CD4-positive, CD25-positive, alpha-beta regulatory T cell (primary cell): ENCODE data around the gene MYO16. TPM values are rescaled to one million over a fixed set of nuclear protein-coding genes. Genes with fewer than 3 reads are reported as not detected.

Experiments used
- ATAC-seq, 2 donors: fragments of 150-1000 bp; cut with Tn5 transposase; one replicate each; pipeline ENCODE4 v1.10.0; 2021; ENCODE audit warnings: low read depth in 2 of 2, moderate number of reproducible peaks in 2 of 2, moderate library complexity in 1 of 2
- DNase-seq, 3 donors: peaks; one replicate each; pipeline versions ENCODE4 v3.0.0 to v3.0.0-alpha.2; 2012 to 2022; ENCODE audit warnings: mixed read lengths in 1 of 3
- H3K27ac ChIP-seq: one replicate; pipeline ENCODE4 v1.7.0; 2013; ENCODE audit warnings: mild to moderate bottlenecking, low read length; ENCODE audit not compliant: insufficient read depth, poor library complexity, severe bottlenecking
- H3K27me3 ChIP-seq: one replicate; pipeline ENCODE4 v1.7.0; 2013; ENCODE audit warnings: low read length; ENCODE audit not compliant: control insufficient read depth, insufficient read depth
- H3K36me3 ChIP-seq: one replicate; pipeline ENCODE4 v1.7.0; 2013; ENCODE audit warnings: mild to moderate bottlenecking, low read length, moderate library complexity; ENCODE audit not compliant: control insufficient read depth, insufficient read depth
- H3K4me1 ChIP-seq: 2 replicates; pipeline ENCODE4 v1.7.0; 2013; ENCODE audit warnings: mild to moderate bottlenecking, low read length; ENCODE audit not compliant: insufficient read depth, control insufficient read depth, poor library complexity, severe bottlenecking
- H3K4me3 ChIP-seq: one replicate; pipeline ENCODE4 v1.7.0; 2013; ENCODE audit warnings: low read depth, mild to moderate bottlenecking, low read length, moderate library complexity
- H3K9me3 ChIP-seq, 2 experiments: 1 replicate in 1 of 2; 2 replicates in 1 of 2; pipeline ENCODE4 v1.7.0; 2013; ENCODE audit warnings: low read length in 2 of 2, mild to moderate bottlenecking in 1 of 2, moderate library complexity in 1 of 2; ENCODE audit not compliant: control insufficient read depth in 2 of 2
- H3K27ac Mint-ChIP-seq, 3 donors: one replicate each; pipeline ENCODE4 v1.8.0; 2020 to 2022; ENCODE audit warnings: mild to moderate bottlenecking in 3 of 3, mixed read lengths in 3 of 3, moderate library complexity in 2 of 3
- H3K27me3 Mint-ChIP-seq: one replicate; pipeline ENCODE4 v1.8.0; 2022; ENCODE audit warnings: mild to moderate bottlenecking, mixed read lengths
- H3K36me3 Mint-ChIP-seq: one replicate; pipeline ENCODE4 v1.8.0; 2020; ENCODE audit warnings: mixed read lengths
- H3K4me1 Mint-ChIP-seq, 4 donors: one replicate each; pipeline ENCODE4 v1.8.0; 2020 to 2022; ENCODE audit warnings: mixed read lengths in 4 of 4, mild to moderate bottlenecking in 1 of 4
- H3K4me3 Mint-ChIP-seq, 4 donors: one replicate each; pipeline ENCODE4 v1.8.0; 2020 to 2022; ENCODE audit warnings: mild to moderate bottlenecking in 4 of 4, mixed read lengths in 4 of 4, moderate library complexity in 3 of 4
- H3K9me3 Mint-ChIP-seq, 7 donors: one replicate each; pipeline ENCODE4 v1.8.0; 2020 to 2022; ENCODE audit warnings: mixed read lengths in 7 of 7, mild to moderate bottlenecking in 3 of 7, moderate library complexity in 2 of 7
- polyA plus RNA-seq, 4 donors: library from polyadenylated mRNA; unstranded; fragments of 300-500 nt; fragmentation: Illumina TruSeq; gene quantifications; one replicate each; pipeline ENCODE4 v1.2.3, GENCODE V29; 2021
- total RNA-seq: library from RNA; stranded (reverse); gene quantifications from one replicate; pipeline ENCODE4 v1.2.3, GENCODE V29; 2022

Gene MYO16
- total and polyA plus RNA-seq, 5 donors from 2014 or later = 0.08 to 2.3 (median 0.29) TPM

- Histone ChIP-seq H3K4me3 (no peak overlapping the region), H3K27ac (no peak overlapping the region), H3K9me3 (peaks cover 0 to under 1% of the 10 kb centered on the region in 2 experiments), H3K36me3 (no peaks in the 10 kb centered on the region), H3K4me1 (no peaks in the 10 kb centered on the region), H3K27me3 (no peaks in the 10 kb centered on the region)
- Mint-ChIP-seq H3K9me3 (peaks cover 0 to 4% (median 0%) of the 10 kb centered on the region in 7 donors), H3K27me3 (no peaks in the 10 kb centered on the region), H3K4me1 (no peaks in the 10 kb centered on the region), H3K4me3 (no peak overlapping the region), H3K27ac (peak overlapping the region in 1 of 3 donors; percentile 13), H3K36me3 (no peaks in the 10 kb centered on the region)
- no peak for ATAC-seq
- DNase-seq = no peak
Observed at GRCh38 chr13:108834193-108834592, 204.8 kb downstream of the MYO16 start.

- H3K4me3 Mint-ChIP-seq = no peak overlapping the region
- Histone ChIP-seq H3K27me3 (no peaks in the 10 kb centered on the region), H3K27ac (no peak overlapping the region), H3K36me3 (no peaks in the 10 kb centered on the region), H3K4me3 (no peak overlapping the region), H3K9me3 (no peaks in the 10 kb centered on the region), H3K4me1 (no peaks in the 10 kb centered on the region)
- no peaks in the 10 kb centered on the region for H3K36me3 Mint-ChIP-seq
- no peaks in the 10 kb centered on the region for H3K27me3 Mint-ChIP-seq
- no peak overlapping the region for H3K27ac Mint-ChIP-seq
- H3K9me3 Mint-ChIP-seq = no peaks in the 10 kb centered on the region
- no peaks in the 10 kb centered on the region for H3K4me1 Mint-ChIP-seq
- DNase-seq = no peak
- no peak for ATAC-seq
Observed at GRCh38 chr13:108835083-108835482, 205.7 kb downstream of the MYO16 start.

DNA sequence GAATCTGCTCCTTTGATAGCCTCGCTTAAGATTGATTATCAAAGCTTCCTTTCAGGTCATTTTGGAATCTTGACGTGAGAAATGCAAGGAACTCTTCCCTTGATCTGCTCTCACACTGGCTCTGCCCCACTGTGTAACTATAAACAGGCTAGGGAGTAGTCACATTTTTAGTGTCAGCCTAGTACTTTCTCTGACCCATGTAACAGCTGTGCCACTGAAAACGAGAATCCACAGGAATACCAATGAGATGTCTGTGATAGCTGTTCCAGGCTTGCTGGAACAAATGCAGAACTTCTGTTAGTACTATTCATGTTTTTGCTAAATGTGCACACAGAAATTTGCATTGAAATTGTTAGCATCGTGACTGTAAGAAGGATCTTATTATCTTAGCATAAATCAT, 221.3 kb downstream of the MYO16 start:
- ATAC-seq (no peak), DNase-seq (no peak)
- Mint-ChIP-seq H3K4me3 (no peak overlapping the region), H3K36me3 (no peaks in the 10 kb centered on the region), H3K4me1 (peaks cover 0 to 5% (median 1%) of the 10 kb centered on the region in 4 donors), H3K27me3 (no peaks in the 10 kb centered on the region), H3K9me3 (peaks cover 0 to 1% (median 0%) of the 10 kb centered on the region in 7 donors), H3K27ac (no peak overlapping the region)
- no peak overlapping the region for H3K4me3 ChIP-seq
- H3K27ac ChIP-seq = no peak overlapping the region
- H3K27me3 ChIP-seq = no peaks in the 10 kb centered on the region
- no peaks in the 10 kb centered on the region for H3K9me3 ChIP-seq
- no peaks in the 10 kb centered on the region for H3K36me3 ChIP-seq
- H3K4me1 ChIP-seq = no peaks in the 10 kb centered on the region

- H3K4me1 Mint-ChIP-seq = peaks cover 0 to 6% (median 1%) of the 10 kb centered on the region in 4 donors
- ATAC-seq = no peak
- H3K36me3 ChIP-seq = no peaks in the 10 kb centered on the region
Observed at GRCh38 chr13:108851660-108852059, 222.2 kb downstream of the MYO16 start.

GRCh38 chr13:108853031-108853430, 223.6 kb downstream of the MYO16 start:
- peaks cover 0 to 1% (median 0%) of the 10 kb centered on the region in 7 donors for H3K9me3 Mint-ChIP-seq
- no peaks in the 10 kb centered on the region for H3K36me3 Mint-ChIP-seq
- no peak overlapping the region for H3K27ac Mint-ChIP-seq
- no peak overlapping the region for H3K27ac ChIP-seq
- H3K9me3 ChIP-seq = no peaks in the 10 kb centered on the region
- H3K36me3 ChIP-seq = no peaks in the 10 kb centered on the region
- ATAC-seq = no peak
- no peak overlapping the region for H3K4me3 Mint-ChIP-seq
- H3K4me1 ChIP-seq = no peaks in the 10 kb centered on the region
- H3K4me3 ChIP-seq = no peak overlapping the region
- peaks cover 0 to 6% (median 1%) of the 10 kb centered on the region in 4 donors for H3K4me1 Mint-ChIP-seq
- peaks cover 4% of the 10 kb centered on the region for H3K27me3 Mint-ChIP-seq
- DNase-seq = no peak
- H3K27me3 ChIP-seq = no peaks in the 10 kb centered on the region

More at GRCh38 chr13:108851660-108852059, 222.2 kb downstream of the MYO16 start:
- Mint-ChIP-seq H3K27ac (no peak overlapping the region), H3K9me3 (peaks cover 0 to 1% (median 0%) of the 10 kb centered on the region in 7 donors), H3K27me3 (no peaks in the 10 kb centered on the region), H3K4me3 (no peak overlapping the region), H3K36me3 (no peaks in the 10 kb centered on the region)
- DNase-seq = no peak
- Histone ChIP-seq H3K27me3 (no peaks in the 10 kb centered on the region), H3K4me3 (no peak overlapping the region), H3K27ac (no peak overlapping the region), H3K9me3 (no peaks in the 10 kb centered on the region), H3K4me1 (no peaks in the 10 kb centered on the region)

DNA sequence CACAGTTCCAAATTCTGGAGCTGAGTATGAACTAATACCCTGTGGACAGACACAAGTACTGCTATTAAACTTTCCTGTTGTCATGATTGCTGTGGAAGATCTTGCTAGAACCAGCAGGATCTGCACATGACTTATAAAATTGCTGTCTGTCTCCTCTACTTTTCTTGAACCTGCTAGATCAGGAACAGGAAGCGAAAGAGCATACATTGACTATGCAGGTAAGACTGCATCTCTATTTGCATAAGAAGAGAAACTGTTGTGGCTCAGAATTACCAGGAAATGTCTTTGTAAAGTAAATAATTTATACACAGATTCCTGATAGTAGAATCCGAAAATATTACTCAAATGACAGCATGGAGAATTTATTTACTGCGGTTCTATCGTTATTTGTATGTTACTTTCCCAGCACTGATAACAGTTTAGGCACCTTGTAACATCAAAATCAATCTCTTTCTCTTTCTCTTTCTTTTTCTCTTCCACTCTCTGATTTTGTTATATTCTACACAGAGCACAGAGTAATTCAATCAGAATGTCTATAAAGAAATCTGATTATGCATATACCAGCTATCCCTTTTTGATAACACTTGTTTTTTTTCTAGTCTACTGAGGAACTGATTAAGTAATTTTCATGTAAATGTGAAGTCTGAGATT, 226.5 kb downstream of the MYO16 start:
- no peaks in the 10 kb centered on the region for H3K36me3 Mint-ChIP-seq
- H3K4me1 ChIP-seq = no peaks in the 10 kb centered on the region
- H3K27me3 ChIP-seq = no peaks in the 10 kb centered on the region
- peak overlapping the region in 1 of 4 donors; percentile 1 for H3K4me3 Mint-ChIP-seq
- peak overlapping the region in 1 of 3 donors; percentile 86 for H3K27ac Mint-ChIP-seq
- peaks cover 4% of the 10 kb centered on the region for H3K27me3 Mint-ChIP-seq
- H3K9me3 ChIP-seq = no peaks in the 10 kb centered on the region
- peak overlapping the region; percentile 51 for H3K4me3 ChIP-seq
- no peak for DNase-seq
- ATAC-seq = no peak
- H3K36me3 ChIP-seq = no peaks in the 10 kb centered on the region
- peaks cover 0 to 6% (median 1%) of the 10 kb centered on the region in 4 donors for H3K4me1 Mint-ChIP-seq
- no peak overlapping the region for H3K27ac ChIP-seq
- H3K9me3 Mint-ChIP-seq = peaks cover 0 to 1% (median 0%) of the 10 kb centered on the region in 7 donors

- H3K27me3 ChIP-seq = no peaks in the 10 kb centered on the region
- no peak overlapping the region for H3K4me3 ChIP-seq
- Mint-ChIP-seq H3K4me3 (no peak overlapping the region), H3K9me3 (no peaks in the 10 kb centered on the region), H3K4me1 (peaks cover 0 to 6% (median 1%) of the 10 kb centered on the region in 4 donors), H3K27ac (no peak overlapping the region), H3K36me3 (no peaks in the 10 kb centered on the region), H3K27me3 (peaks cover 4% of the 10 kb centered on the region)
- H3K36me3 ChIP-seq = no peaks in the 10 kb centered on the region
- no peak overlapping the region for H3K27ac ChIP-seq
- no peak for DNase-seq
- ATAC-seq = no peak
- no peaks in the 10 kb centered on the region for H3K4me1 ChIP-seq
- no peaks in the 10 kb centered on the region for H3K9me3 ChIP-seq
Observed at GRCh38 chr13:108858676-108859075, 229.3 kb downstream of the MYO16 start.
